Endothelial cell of umbilical vein (primary cell): ENCODE data around the gene LCT. TPM values are rescaled to one million over a fixed set of nuclear protein-coding genes. Genes with fewer than 3 reads are reported as not detected.
A peak's percentile ranks its signal among the peaks of the same experiment; 100 is the strongest.

Experiments used
- BruUV-seq: library from RNA; stranded (reverse); fragments of 400-500 nt; replicated peaks from 2 replicates; lab custom pipeline; 2021; lab: Mats Ljungman, UMichigan
- CTCF ChIA-PET: fragments of 300-600, 350-600 bp; sonication (Branson Sonifier 250); formaldehyde crosslinking; loops from one replicate; lab custom pipeline; 2021; ENCODE audit warnings: antibody characterized with exemption, inconsistent platforms; lab: Charles Lee
- POLR2A ChIA-PET: fragments of 300-600, 350-600 bp; sonication (Branson Sonifier 250); formaldehyde crosslinking; loops from one replicate; lab custom pipeline; 2021; ENCODE audit warnings: antibody characterized with exemption, inconsistent platforms; lab: Charles Lee
- DNase-seq: peaks from one replicate; pipeline ENCODE4 v3.0.0-alpha.2; 2011; ENCODE audit warnings: low read depth, low spot score
- FAIRE-seq: peaks from 2 replicates; lab custom pipeline; 2011; peaks lifted over from hg19 to GRCh38; lab: Jason Lieb, UNC
- H2AFZ ChIP-seq: 2 replicates; pipeline ENCODE4 v1.6.0; 2012; ENCODE audit warnings: low read depth, low read length, control low read depth, inconsistent platforms
- H3K27ac ChIP-seq: 2 replicates; pipeline ENCODE4 v1.5.1; 2011; ENCODE audit warnings: low read depth, mild to moderate bottlenecking, control low read depth, low read length, moderate library complexity; ENCODE audit not compliant: insufficient read depth
- H3K27me3 ChIP-seq, 2 experiments: 2 replicates each; pipeline versions ENCODE4 v1.6.0 to v1.6.1; 2011; ENCODE audit warnings: low read length in 2 of 2, mixed read lengths in 1 of 2; ENCODE audit not compliant: control insufficient read depth in 2 of 2, insufficient read depth in 2 of 2
- H3K36me3 ChIP-seq, 2 experiments: 2 replicates in 1 of 2; 3 replicates in 1 of 2; pipeline ENCODE4 v1.5.1; 2011; ENCODE audit warnings: low read length in 2 of 2, mild to moderate bottlenecking in 1 of 2, moderate library complexity in 1 of 2; ENCODE audit not compliant: control insufficient read depth in 2 of 2, insufficient read depth in 2 of 2; ENCODE audit errors: extremely low read depth in 1 of 2
- H3K4me1 ChIP-seq: 3 replicates; pipeline ENCODE4 v1.5.1; 2011; ENCODE audit warnings: mild to moderate bottlenecking, low read length; ENCODE audit not compliant: control insufficient read depth, insufficient read depth; ENCODE audit errors: extremely low read depth
- H3K4me2 ChIP-seq: 2 replicates; pipeline ENCODE4 v1.6.1; 2011; ENCODE audit warnings: low read length, control low read depth, mixed read lengths; ENCODE audit not compliant: insufficient read depth
- H3K4me3 ChIP-seq, 3 experiments: fragments of 200-600 bp in 1 of 3; sonication (generic), shearing (Covaris generic) in 1 of 3; replicated peaks in 1 of 3; 2 replicates each; pipeline ENCODE4 v1.5.1; 2011 to 2016; ENCODE audit warnings: control low read depth in 3 of 3, low read length in 3 of 3, mild to moderate bottlenecking in 2 of 3, inconsistent platforms in 1 of 3, low read depth in 1 of 3, moderate library complexity in 1 of 3; ENCODE audit not compliant: insufficient read depth in 1 of 3
- H3K79me2 ChIP-seq: 2 replicates; pipeline ENCODE4 v1.6.0; 2012; ENCODE audit warnings: low read length, inconsistent platforms; ENCODE audit not compliant: control insufficient read depth, insufficient read depth
- H3K9ac ChIP-seq: replicated peaks from 2 replicates; pipeline ENCODE3; 2011; ENCODE audit warnings: low read length, control low read depth; ENCODE audit not compliant: insufficient read depth; ENCODE audit errors: extremely low read depth
- H3K9me1 ChIP-seq: replicated peaks from 3 replicates; pipeline ENCODE4 v1.6.0; 2011; ENCODE audit warnings: mild to moderate bottlenecking, low read length; ENCODE audit not compliant: control insufficient read depth, insufficient read depth; ENCODE audit errors: extremely low read depth
- H3K9me3 ChIP-seq: replicated peaks from 2 replicates; pipeline ENCODE4 v1.5.1; 2012; ENCODE audit warnings: low read length, inconsistent platforms; ENCODE audit not compliant: control insufficient read depth, insufficient read depth
- H4K20me1 ChIP-seq: replicated peaks from 2 replicates; pipeline ENCODE3; 2011; ENCODE audit warnings: mild to moderate bottlenecking, low read length; ENCODE audit not compliant: control insufficient read depth, insufficient read depth; ENCODE audit errors: extremely low read depth
- CTCF ChIP-seq, 2 donors: IDR thresholded peaks; 1 replicate in 1 of 2; 2 replicates in 1 of 2; pipeline ENCODE4 v1.5.1; 2011; ENCODE audit warnings: low read length in 2 of 2, mild to moderate bottlenecking in 2 of 2, moderate library complexity in 2 of 2, control low read depth in 1 of 2, inconsistent platforms in 1 of 2, low read depth in 1 of 2; ENCODE audit not compliant: insufficient read depth in 1 of 2; ENCODE audit errors: extremely low read depth in 1 of 2
- FOS ChIP-seq: IDR thresholded peaks from 2 replicates; pipeline ENCODE4 v1.6.1; 2011; ENCODE audit warnings: mild to moderate bottlenecking, low read length, moderate library complexity, borderline replicate concordance; ENCODE audit not compliant: insufficient read depth
- GATA2 ChIP-seq: IDR thresholded peaks from 2 replicates; pipeline ENCODE4 v1.7.0; 2011; ENCODE audit warnings: low read depth, mild to moderate bottlenecking, moderate library complexity, mixed read lengths, low read length; ENCODE audit not compliant: insufficient read length, insufficient read depth
- JUN ChIP-seq: IDR thresholded peaks from 2 replicates; pipeline ENCODE4 v1.6.1; 2011; ENCODE audit warnings: borderline replicate concordance, low read depth; ENCODE audit not compliant: insufficient read length, insufficient read depth
- MAX ChIP-seq: IDR thresholded peaks from 2 replicates; pipeline ENCODE4 v1.6.1; 2011; ENCODE audit not compliant: insufficient read depth, insufficient read length
- POLR2A ChIP-seq: IDR thresholded peaks from 2 replicates; pipeline ENCODE4 v1.6.1; 2012; ENCODE audit warnings: low read depth, mild to moderate bottlenecking, control low read depth, low read length
- dilution Hi-C: fragments of 300-500 bp; cut with MboI; formaldehyde crosslinking; loops from one replicate; pipeline ENCODE4 v1.15.0; 2019; ENCODE audit warnings: low sequenced_read_pairs; ENCODE audit not compliant: extremely low pct_ligation_motif_present
- intact Hi-C: fragments of 100-400 bp; cut with micrococcal nuclease; formaldehyde crosslinking; loops from one replicate; pipeline ENCODE4 v1.10.0; 2022
- polyA plus RNA-seq, 4 experiments: library from polyadenylated mRNA; depleted of rRNA in 3 of 4; stranded (reverse) in 3 of 4; unstranded in 1 of 4; fragments of >200 nt; gene quantifications; 2 replicates each; pipeline versions ENCODE4 v1.2.1 to v1.2.3, GENCODE V29; 2011 to 2012; ENCODE audit warnings: missing spikeins in 1 of 4
- total RNA-seq: library from RNA; stranded (reverse); gene quantifications from 2 replicates; pipeline ENCODE4 v1.2.3, GENCODE V29; 2021

LCT gene
- total and polyA plus RNA-seq, 2 donors (not counting 3 experiments of a cell fraction or from before 2014, with no cell fraction given) = 0.07 TPM; not detected in 1

GRCh38 chr2:135840601-135841000 lies 3.6 kb upstream of the LCT start:
- Histone ChIP-seq H3K27ac (no peak overlapping the region), H3K4me2 (no peak overlapping the region), H3K36me3 (peaks cover 0 to 3% of the 10 kb centered on the region in 2 experiments), H3K4me3 (no peak overlapping the region), H3K4me1 (peaks cover 8% of the 10 kb centered on the region), H3K9ac (no peak overlapping the region), H3K79me2 (no peaks in the 10 kb centered on the region), H3K27me3 (no peaks in the 10 kb centered on the region), H4K20me1 (no peaks in the 10 kb centered on the region), H3K9me1 (no peaks in the 10 kb centered on the region), H2AFZ (no peak overlapping the region), H3K9me3 (no peaks in the 10 kb centered on the region)
- no peak for TF ChIP-seq GATA2
- no peak for TF ChIP-seq POLR2A
- TF ChIP-seq CTCF (IDR thresholded peaks at IDR 0.05; ENCODE audit: extremely low read depth in 1 of 2, insufficient read depth in 1 of 2, low read depth in 1 of 2, low read length in 2 of 2) = no peak
- dilution Hi-C loops (no loop called here), intact Hi-C loops (no loop called here)
- CTCF ChIA-PET = interaction anchor here (0.7 to 3.0 kb wide), 3 partner anchors 38 to 836 kb away, joined by 3 to 19 read pairs (median 3); no protein-coding TSS in a partner anchor
- TSS peak; percentile 54 for BruUV-seq
- FAIRE-seq (peak; percentile 12), DNase-seq (peak; percentile 35)
- POLR2A ChIA-PET = interaction anchor here (0.6 kb wide), 1 partner anchor 333 kb away, joined by 4 read pairs; no protein-coding TSS in a partner anchor

GRCh38 chr2:135839713-135840112 lies 2.7 kb upstream of the LCT start:
- no peaks in the 10 kb centered on the region for H3K27me3 ChIP-seq
- TF ChIP-seq JUN = no peak
- no peak for TF ChIP-seq FOS
- TF ChIP-seq POLR2A = no peak
- no peak for TF ChIP-seq MAX
- TF ChIP-seq GATA2 = no peak
- DNase-seq (peak; percentile 73), FAIRE-seq (peak; percentile 70)
- no TSS peak for BruUV-seq
- no peaks in the 10 kb centered on the region for H3K9me3 ChIP-seq
- dilution Hi-C loops = no loop called here
- no peak overlapping the region for H3K9ac ChIP-seq
- no peaks in the 10 kb centered on the region for H3K9me1 ChIP-seq
- CTCF ChIA-PET = interaction anchor here (0.5 to 3.0 kb wide), 4 partner anchors 39 to 851 kb away, joined by 3 to 19 read pairs (median 4); no protein-coding TSS in a partner anchor
- intact Hi-C loops = no loop called here
- H3K4me2 ChIP-seq = no peak overlapping the region
- H3K27ac ChIP-seq = no peak overlapping the region
- H3K36me3 ChIP-seq = peaks cover 0 to 3% of the 10 kb centered on the region in 2 experiments
- POLR2A ChIA-PET = interaction anchor here (0.7 kb wide), 1 partner anchor 913 kb away, joined by 4 read pairs; no protein-coding TSS in a partner anchor
- no peak overlapping the region for H2AFZ ChIP-seq
- no peak overlapping the region for H3K4me3 ChIP-seq
- no peaks in the 10 kb centered on the region for H4K20me1 ChIP-seq
- peaks cover 8% of the 10 kb centered on the region for H3K4me1 ChIP-seq
- H3K79me2 ChIP-seq = no peaks in the 10 kb centered on the region
